ENCODE data around the gene SH3RF3. TPM values are rescaled to one million over a fixed set of nuclear protein-coding genes. Genes with fewer than 3 reads are reported as not detected.

SH3RF3 gene
- total RNA-seq, 1 donor from 2014 or later = 2.1 TPM

GRCh38 chr2:109493176-109493935 lies 364.4 kb downstream of the SH3RF3 start:
- H3K27me3 ChIP-seq (ENCODE audit: control insufficient read depth in 3 of 3, insufficient read depth in 3 of 3, low read length in 3 of 3) = no peaks in the 10 kb centered on the region
- peak overlapping the region in 1 of 3 donors; percentile 18 for H3K4me3 ChIP-seq (ENCODE audit: low read length in 3 of 3)
- H3K9ac ChIP-seq (ENCODE audit: low read depth in 1 of 3, low read length in 3 of 3) = no peak overlapping the region
- no peak overlapping the region for H3K27ac ChIP-seq (ENCODE audit: low read depth, low read length)
- peaks cover 4 to 17% (median 10%) of the 10 kb centered on the region in 3 donors for H3K36me3 ChIP-seq (ENCODE audit: control insufficient read depth in 3 of 3, insufficient read depth in 3 of 3, low read length in 3 of 3)
- no peaks in the 10 kb centered on the region for H3K9me3 ChIP-seq (ENCODE audit: control insufficient read depth in 3 of 3, low read length in 3 of 3)
- H3K4me1 ChIP-seq (ENCODE audit: control insufficient read depth in 3 of 3, insufficient read depth in 3 of 3, low read length in 3 of 3) = peaks cover 34 to 55% (median 35%) of the 10 kb centered on the region in 3 donors

DNA sequence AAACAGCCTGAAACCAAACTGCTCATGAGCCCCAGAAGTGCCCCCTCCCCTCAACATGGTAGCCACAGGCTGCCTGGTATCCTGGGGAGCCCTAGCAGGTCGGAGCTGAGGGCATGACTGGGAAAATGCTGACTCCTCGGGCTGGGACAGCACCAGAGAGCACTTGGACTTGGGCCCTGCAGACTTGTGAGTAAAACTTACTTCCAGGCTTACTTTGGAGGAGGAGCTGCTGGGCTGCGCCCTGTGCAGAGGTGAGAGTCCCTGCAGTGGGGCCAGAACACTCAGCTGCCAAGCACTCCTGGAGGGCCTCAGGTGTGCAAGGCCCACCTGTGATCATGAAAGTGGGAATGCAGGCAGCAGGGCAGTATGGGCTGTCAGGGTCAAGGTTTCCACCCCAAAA lies 365.3 kb downstream of the SH3RF3 start:
- Histone ChIP-seq H3K9ac (ENCODE audit: low read depth in 1 of 3, low read length in 3 of 3) (peak overlapping the region in 1 of 3 donors; percentile 60), H3K27me3 (ENCODE audit: control insufficient read depth in 3 of 3, insufficient read depth in 3 of 3, low read length in 3 of 3) (no peaks in the 10 kb centered on the region), H3K27ac (ENCODE audit: low read depth, low read length) (peak overlapping the region; percentile 61), H3K4me1 (ENCODE audit: control insufficient read depth in 3 of 3, insufficient read depth in 3 of 3, low read length in 3 of 3) (peaks cover 36 to 65% (median 39%) of the 10 kb centered on the region in 3 donors), H3K4me3 (ENCODE audit: low read length in 3 of 3) (peak overlapping the region in 2 of 3 donors; percentile 19 to 45), H3K36me3 (ENCODE audit: control insufficient read depth in 3 of 3, insufficient read depth in 3 of 3, low read length in 3 of 3) (peaks cover 4 to 17% (median 10%) of the 10 kb centered on the region in 3 donors), H3K9me3 (ENCODE audit: control insufficient read depth in 3 of 3, low read length in 3 of 3) (no peaks in the 10 kb centered on the region)

- Histone ChIP-seq H3K27me3 (ENCODE audit: control insufficient read depth in 3 of 3, insufficient read depth in 3 of 3, low read length in 3 of 3) (no peaks in the 10 kb centered on the region), H3K36me3 (ENCODE audit: control insufficient read depth in 3 of 3, insufficient read depth in 3 of 3, low read length in 3 of 3) (peaks cover 4 to 11% (median 5%) of the 10 kb centered on the region in 3 donors), H3K27ac (ENCODE audit: low read depth, low read length) (peak overlapping the region; percentile 73), H3K9ac (ENCODE audit: low read depth in 1 of 3, low read length in 3 of 3) (peak overlapping the region in 1 of 3 donors; percentile 40), H3K4me3 (ENCODE audit: low read length in 3 of 3) (peak overlapping the region in 1 of 3 donors; percentile 14), H3K9me3 (ENCODE audit: control insufficient read depth in 3 of 3, low read length in 3 of 3) (no peaks in the 10 kb centered on the region), H3K4me1 (ENCODE audit: control insufficient read depth in 3 of 3, insufficient read depth in 3 of 3, low read length in 3 of 3) (peaks cover 36 to 71% (median 39%) of the 10 kb centered on the region in 3 donors)
Measured at GRCh38 chr2:109497463-109497862, 368.5 kb downstream of the SH3RF3 start.

DNA sequence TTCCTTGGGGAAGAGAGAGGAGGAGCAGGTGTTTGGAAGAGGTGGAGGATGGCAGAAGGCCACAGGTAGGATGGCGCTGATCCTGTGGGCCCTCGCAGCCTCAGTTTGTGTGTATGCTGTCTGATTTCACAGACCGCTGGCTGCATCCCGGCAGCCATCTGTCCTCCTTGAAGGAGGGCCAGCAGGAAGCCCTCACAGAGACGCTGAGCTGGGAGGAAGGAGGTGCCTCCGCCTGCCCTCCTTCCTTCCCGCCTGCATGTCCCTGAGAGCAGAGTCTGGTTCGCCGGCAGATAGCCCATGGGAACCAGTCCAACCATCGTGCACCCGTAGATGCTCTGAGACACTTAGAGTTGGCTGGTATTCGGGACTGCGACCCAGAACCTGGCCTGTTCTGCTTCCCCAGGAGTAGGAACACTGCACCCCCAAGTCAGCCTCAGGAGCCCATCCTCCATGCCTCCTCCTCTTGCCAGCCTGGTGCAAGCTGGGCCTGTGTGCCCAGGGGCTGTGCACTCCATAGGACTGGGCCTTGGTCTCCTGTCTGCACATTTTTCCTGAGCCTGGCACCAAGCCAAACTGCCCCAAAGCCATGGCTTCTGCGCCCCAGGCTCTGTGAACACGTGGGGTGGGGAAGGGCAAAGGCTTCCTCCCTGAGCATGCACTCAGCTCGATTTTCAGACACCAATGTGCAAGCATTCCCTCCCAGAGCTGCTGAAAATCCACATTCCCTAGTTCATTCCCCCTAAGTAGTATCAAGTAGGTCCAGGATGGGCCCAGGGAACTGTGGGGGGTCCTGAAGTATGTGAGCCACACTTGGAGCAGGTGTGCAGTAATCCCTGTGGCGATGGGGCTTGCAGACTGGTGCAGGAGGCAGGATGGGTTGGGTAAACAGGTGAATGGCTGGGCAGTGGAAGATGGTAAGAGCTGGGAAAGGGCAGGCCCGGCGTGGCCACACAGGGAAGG lies 369.2 kb downstream of the SH3RF3 start:
- no peaks in the 10 kb centered on the region for H3K27me3 ChIP-seq (ENCODE audit: control insufficient read depth in 3 of 3, insufficient read depth in 3 of 3, low read length in 3 of 3)
- H3K36me3 ChIP-seq (ENCODE audit: control insufficient read depth in 3 of 3, insufficient read depth in 3 of 3, low read length in 3 of 3) = peaks cover 0 to 5% (median 2%) of the 10 kb centered on the region in 3 donors
- H3K27ac ChIP-seq (ENCODE audit: low read depth, low read length) = peak overlapping the region; percentile 31
- peaks cover 36 to 64% (median 39%) of the 10 kb centered on the region in 3 donors for H3K4me1 ChIP-seq (ENCODE audit: control insufficient read depth in 3 of 3, insufficient read depth in 3 of 3, low read length in 3 of 3)
- peak overlapping the region; percentile 29 to 43 (median 40) for H3K9ac ChIP-seq (ENCODE audit: low read depth in 1 of 3, low read length in 3 of 3)
- H3K4me3 ChIP-seq (ENCODE audit: low read length in 3 of 3) = peak overlapping the region in 2 of 3 donors; percentile 2 to 14
- no peaks in the 10 kb centered on the region for H3K9me3 ChIP-seq (ENCODE audit: control insufficient read depth in 3 of 3, low read length in 3 of 3)

GRCh38 chr2:109498906-109499305 lies 369.9 kb downstream of the SH3RF3 start:
- Histone ChIP-seq H3K27me3 (ENCODE audit: control insufficient read depth in 3 of 3, insufficient read depth in 3 of 3, low read length in 3 of 3) (no peaks in the 10 kb centered on the region), H3K4me1 (ENCODE audit: control insufficient read depth in 3 of 3, insufficient read depth in 3 of 3, low read length in 3 of 3) (peaks cover 36 to 57% (median 38%) of the 10 kb centered on the region in 3 donors), H3K27ac (ENCODE audit: low read depth, low read length) (no peak overlapping the region), H3K4me3 (ENCODE audit: low read length in 3 of 3) (no peak overlapping the region), H3K9me3 (ENCODE audit: control insufficient read depth in 3 of 3, low read length in 3 of 3) (no peaks in the 10 kb centered on the region), H3K36me3 (ENCODE audit: control insufficient read depth in 3 of 3, insufficient read depth in 3 of 3, low read length in 3 of 3) (peaks cover 0 to 4% (median 2%) of the 10 kb centered on the region in 3 donors), H3K9ac (ENCODE audit: low read depth in 1 of 3, low read length in 3 of 3) (peak overlapping the region in 1 of 3 donors; percentile 43)

- Histone ChIP-seq H3K9ac (ENCODE audit: low read depth in 1 of 3, low read length in 3 of 3) (no peak overlapping the region), H3K4me1 (ENCODE audit: control insufficient read depth in 3 of 3, insufficient read depth in 3 of 3, low read length in 3 of 3) (peaks cover 31 to 50% (median 31%) of the 10 kb centered on the region in 3 donors), H3K27me3 (ENCODE audit: control insufficient read depth in 3 of 3, insufficient read depth in 3 of 3, low read length in 3 of 3) (no peaks in the 10 kb centered on the region), H3K4me3 (ENCODE audit: low read length in 3 of 3) (no peak overlapping the region), H3K36me3 (ENCODE audit: control insufficient read depth in 3 of 3, insufficient read depth in 3 of 3, low read length in 3 of 3) (peaks cover 0 to 6% (median 2%) of the 10 kb centered on the region in 3 donors), H3K9me3 (ENCODE audit: control insufficient read depth in 3 of 3, low read length in 3 of 3) (no peaks in the 10 kb centered on the region), H3K27ac (ENCODE audit: low read depth, low read length) (no peak overlapping the region)
Measured at GRCh38 chr2:109499566-109499965, 370.6 kb downstream of the SH3RF3 start.

DNA sequence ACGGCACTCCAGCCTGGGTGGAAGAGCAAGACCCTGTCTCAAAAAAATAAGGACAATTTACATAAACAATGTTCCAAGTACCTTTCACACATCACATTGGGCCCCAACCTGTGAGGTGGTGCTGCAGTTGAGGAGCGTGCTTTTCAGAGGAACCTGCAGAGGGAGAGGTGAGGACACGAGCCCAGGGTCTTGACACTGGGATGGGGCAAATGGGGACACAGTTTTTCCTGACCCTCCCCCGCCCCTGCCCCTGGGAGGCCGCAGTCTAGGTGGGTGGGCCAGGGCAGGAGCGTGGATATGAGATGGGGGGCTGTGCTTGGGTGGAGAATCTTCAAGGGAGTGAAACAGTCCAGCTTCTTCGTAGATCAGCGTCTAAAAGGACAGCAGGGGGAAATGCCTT lies 371.9 kb downstream of the SH3RF3 start:
- no peaks in the 10 kb centered on the region for H3K27me3 ChIP-seq (ENCODE audit: control insufficient read depth in 3 of 3, insufficient read depth in 3 of 3, low read length in 3 of 3)
- peaks cover 21 to 38% (median 22%) of the 10 kb centered on the region in 3 donors for H3K4me1 ChIP-seq (ENCODE audit: control insufficient read depth in 3 of 3, insufficient read depth in 3 of 3, low read length in 3 of 3)
- no peak overlapping the region for H3K9ac ChIP-seq (ENCODE audit: low read depth in 1 of 3, low read length in 3 of 3)
- H3K4me3 ChIP-seq (ENCODE audit: low read length in 3 of 3) = no peak overlapping the region
- H3K9me3 ChIP-seq (ENCODE audit: control insufficient read depth in 3 of 3, low read length in 3 of 3) = no peaks in the 10 kb centered on the region
- no peak overlapping the region for H3K27ac ChIP-seq (ENCODE audit: low read depth, low read length)
- peaks cover 0 to 6% (median 2%) of the 10 kb centered on the region in 3 donors for H3K36me3 ChIP-seq (ENCODE audit: control insufficient read depth in 3 of 3, insufficient read depth in 3 of 3, low read length in 3 of 3)

DNA sequence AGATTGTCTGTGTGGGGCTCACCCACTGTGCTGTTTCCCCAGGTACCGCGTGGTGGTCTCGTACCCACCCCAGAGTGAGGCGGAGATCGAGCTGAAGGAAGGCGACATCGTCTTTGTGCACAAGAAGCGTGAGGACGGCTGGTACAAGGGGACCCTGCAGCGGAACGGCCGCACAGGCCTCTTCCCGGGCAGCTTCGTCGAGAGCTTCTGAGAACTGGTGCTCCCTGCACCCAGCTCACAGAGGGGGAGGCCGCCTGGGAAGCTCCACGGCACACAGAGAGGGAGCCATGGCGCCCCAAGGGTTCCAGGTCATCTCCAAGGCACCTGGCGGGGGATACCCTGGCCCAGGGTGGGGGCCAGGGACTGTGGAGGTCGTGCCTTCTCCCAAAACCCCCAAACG lies 372.5 kb downstream of the SH3RF3 start:
- peaks cover 21 to 35% (median 22%) of the 10 kb centered on the region in 3 donors for H3K4me1 ChIP-seq (ENCODE audit: control insufficient read depth in 3 of 3, insufficient read depth in 3 of 3, low read length in 3 of 3)
- no peaks in the 10 kb centered on the region for H3K9me3 ChIP-seq (ENCODE audit: control insufficient read depth in 3 of 3, low read length in 3 of 3)
- peaks cover 0 to 6% (median 2%) of the 10 kb centered on the region in 3 donors for H3K36me3 ChIP-seq (ENCODE audit: control insufficient read depth in 3 of 3, insufficient read depth in 3 of 3, low read length in 3 of 3)
- no peak overlapping the region for H3K4me3 ChIP-seq (ENCODE audit: low read length in 3 of 3)
- H3K27ac ChIP-seq (ENCODE audit: low read depth, low read length) = no peak overlapping the region
- H3K27me3 ChIP-seq (ENCODE audit: control insufficient read depth in 3 of 3, insufficient read depth in 3 of 3, low read length in 3 of 3) = no peaks in the 10 kb centered on the region
- no peak overlapping the region for H3K9ac ChIP-seq (ENCODE audit: low read depth in 1 of 3, low read length in 3 of 3)

DNA sequence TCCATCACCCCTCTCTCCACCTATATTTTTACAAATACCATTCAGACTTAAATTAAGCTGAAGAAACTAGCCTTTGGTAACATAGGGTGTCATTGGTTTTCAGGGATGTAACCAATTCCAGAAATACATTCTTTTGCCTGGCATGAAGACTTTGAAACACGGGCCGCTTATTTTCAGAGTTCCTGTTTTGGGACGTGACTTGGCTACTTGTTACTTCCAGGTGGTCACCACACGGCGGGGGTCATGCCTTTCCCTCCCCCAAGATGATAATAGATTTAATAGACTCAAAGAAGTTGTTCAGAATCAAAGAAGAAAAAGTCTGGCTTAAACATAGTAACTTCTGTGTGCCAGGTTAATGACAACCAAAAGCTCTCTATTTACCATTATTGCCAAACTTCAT lies 374.2 kb downstream of the SH3RF3 start:
- Histone ChIP-seq H3K27me3 (ENCODE audit: control insufficient read depth in 3 of 3, insufficient read depth in 3 of 3, low read length in 3 of 3) (no peaks in the 10 kb centered on the region), H3K27ac (ENCODE audit: low read depth, low read length) (no peak overlapping the region), H3K4me1 (ENCODE audit: control insufficient read depth in 3 of 3, insufficient read depth in 3 of 3, low read length in 3 of 3) (peaks cover 5 to 22% (median 11%) of the 10 kb centered on the region in 3 donors), H3K4me3 (ENCODE audit: low read length in 3 of 3) (no peak overlapping the region), H3K9me3 (ENCODE audit: control insufficient read depth in 3 of 3, low read length in 3 of 3) (no peaks in the 10 kb centered on the region), H3K9ac (ENCODE audit: low read depth in 1 of 3, low read length in 3 of 3) (no peak overlapping the region), H3K36me3 (ENCODE audit: control insufficient read depth in 3 of 3, insufficient read depth in 3 of 3, low read length in 3 of 3) (peaks cover 0 to 6% (median 2%) of the 10 kb centered on the region in 3 donors)

Data from skeletal muscle tissue (tissue), 4 donors.